DMS153 (cell line): Measurements from ENCODE around the gene GLCE.
"Not testable (repeated sequence)": the region's sequence is repeated elsewhere in the genome, so short reads cannot be mapped to it uniquely, and the experiment has no call there.

Experiments
- DNase-seq: peaks from one replicate; lab custom pipeline; 2025; lab: John Stamatoyannopoulos, UW

GLCE gene

GRCh38 chr15:69161079-69161877, 843 bp downstream of the GLCE start:
- no peak for DNase-seq

- DNase-seq, result no peak
Measured at GRCh38 chr15:69161878-69162213, 1.4 kb downstream of the GLCE start.

DNA sequence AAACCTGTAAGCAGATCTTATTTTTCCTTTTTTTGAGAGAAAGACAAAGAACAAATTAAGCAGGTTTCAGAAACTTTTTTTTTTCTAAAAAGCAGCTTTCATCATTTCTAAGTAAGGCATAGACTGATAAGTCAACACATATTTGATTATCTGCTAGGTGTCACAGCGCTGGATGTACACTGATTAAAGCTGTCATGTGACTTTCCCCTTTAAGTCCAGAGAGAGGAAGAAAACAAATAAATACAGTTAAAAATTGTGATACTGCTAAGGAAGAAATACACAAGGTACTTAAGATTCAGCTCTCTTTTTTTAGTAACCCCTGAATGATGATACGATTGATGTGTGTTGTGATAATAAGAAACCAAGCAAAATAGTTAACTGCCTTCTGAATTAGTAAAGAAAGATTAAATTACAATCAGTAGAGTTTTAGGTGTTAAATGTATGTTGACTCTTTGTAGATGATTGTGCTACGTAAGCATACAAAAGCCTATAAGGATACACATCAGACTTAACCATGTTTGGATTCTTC, 2.8 kb downstream of the GLCE start:
- DNase-seq, result no peak

- no peak for DNase-seq
Measured at GRCh38 chr15:69164807-69165636, 4.6 kb downstream of the GLCE start.

- no peak for DNase-seq
Measured at GRCh38 chr15:69165637-69166025, 5.2 kb downstream of the GLCE start.

- DNase-seq, result no peak
Measured at GRCh38 chr15:69167218-69167846, 6.9 kb downstream of the GLCE start.

DNA sequence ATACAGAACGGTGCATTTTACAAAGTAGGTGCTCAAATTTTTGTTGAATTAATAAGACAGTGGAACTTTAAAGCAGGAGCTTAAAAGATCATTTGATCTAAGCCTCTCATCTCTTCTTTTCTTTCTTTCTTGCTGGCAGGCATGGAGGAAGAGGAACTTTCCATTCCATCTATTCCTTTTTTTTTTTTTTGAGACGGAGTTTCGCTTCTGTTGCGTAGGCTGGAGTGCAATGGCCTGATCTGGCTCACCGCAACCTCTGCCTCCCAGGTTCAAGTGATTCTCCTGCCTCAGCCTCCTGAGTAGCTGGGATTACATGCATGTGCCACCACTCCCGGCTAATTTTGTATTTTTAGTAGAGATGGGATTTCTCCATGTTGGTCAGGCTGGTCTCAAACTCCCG, 7.9 kb downstream of the GLCE start:
- DNase-seq, result not testable (repeated sequence)

- DNase-seq, result not testable (repeated sequence)
Measured at GRCh38 chr15:69169540-69169939, 9.1 kb downstream of the GLCE start.

- no peak for DNase-seq
Measured at GRCh38 chr15:69170597-69170996, 10.2 kb downstream of the GLCE start.

- DNase-seq, result no peak
Measured at GRCh38 chr15:69172847-69173246, 12.4 kb downstream of the GLCE start.

- DNase-seq, result no peak
Measured at GRCh38 chr15:69175536-69175935, 15.1 kb downstream of the GLCE start.

DNA sequence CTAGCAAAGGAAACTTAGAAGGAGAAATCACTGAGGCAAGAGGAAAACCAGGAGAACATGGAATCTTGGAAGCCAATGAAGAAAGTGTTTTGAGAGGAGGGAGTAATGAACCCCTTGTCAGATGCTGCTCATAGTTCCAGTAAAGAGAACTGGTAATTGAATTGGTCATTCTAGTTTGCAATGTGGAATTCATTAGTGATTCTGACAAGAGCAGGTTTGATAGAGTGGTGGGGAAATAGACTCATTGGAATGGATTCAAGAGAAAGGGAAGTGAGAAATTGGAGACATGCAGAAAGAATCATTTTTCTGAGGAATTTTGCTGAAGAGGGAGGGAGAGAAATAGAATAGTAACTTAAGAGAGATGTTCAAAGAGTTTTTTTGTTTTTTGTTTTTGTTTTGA, 21.0 kb downstream of the GLCE start:
- no peak for DNase-seq

DNA sequence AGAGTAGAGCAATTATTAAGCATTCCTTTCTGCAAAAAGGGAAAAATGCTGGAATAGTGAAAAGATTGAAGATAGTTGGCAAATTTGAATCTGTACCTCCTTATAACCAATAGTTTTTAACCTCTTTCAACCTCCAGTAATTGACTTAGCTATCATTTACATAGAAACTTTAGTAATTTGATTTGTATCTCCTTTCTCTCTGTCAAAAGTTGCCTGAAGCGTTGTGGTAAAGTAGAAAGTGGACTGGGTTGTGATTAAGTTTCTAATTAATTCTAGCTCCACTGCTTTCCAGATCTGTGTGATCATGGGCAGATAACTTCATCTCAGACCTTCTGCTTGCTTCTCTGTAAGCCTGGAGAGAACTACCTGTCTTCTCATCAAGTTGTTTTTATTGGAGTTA, 24.8 kb downstream of the GLCE start:
- DNase-seq, result no peak

- no peak for DNase-seq
Measured at GRCh38 chr15:69185706-69186105, 25.3 kb downstream of the GLCE start.

- no peak for DNase-seq
Measured at GRCh38 chr15:69189157-69189556, 28.7 kb downstream of the GLCE start.

- no peak for DNase-seq
Measured at GRCh38 chr15:69190091-69190490, 29.7 kb downstream of the GLCE start.

DNA sequence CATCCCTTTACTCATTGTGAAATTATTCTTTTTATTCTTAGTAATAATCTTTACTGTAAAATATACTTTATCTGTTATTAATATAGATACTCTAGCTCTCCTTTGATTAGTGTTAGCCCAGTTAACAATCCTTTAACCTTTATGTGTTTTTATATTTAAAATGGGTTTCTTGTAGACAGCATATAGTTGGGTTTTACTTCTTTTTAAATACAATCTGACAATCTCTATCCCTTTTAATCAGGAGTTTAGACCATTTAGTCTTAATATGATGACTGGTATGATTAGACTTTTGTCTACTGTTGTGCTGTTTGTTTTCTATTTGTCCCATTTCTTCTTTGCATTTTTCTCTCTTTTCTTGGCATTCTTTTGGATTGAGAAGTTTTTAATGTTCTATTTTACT, 30.1 kb downstream of the GLCE start:
- no peak for DNase-seq

GRCh38 chr15:69194025-69194827, 33.8 kb downstream of the GLCE start:
- no peak for DNase-seq

- DNase-seq, result no peak
Measured at GRCh38 chr15:69194854-69195253, 34.4 kb downstream of the GLCE start.

DNA sequence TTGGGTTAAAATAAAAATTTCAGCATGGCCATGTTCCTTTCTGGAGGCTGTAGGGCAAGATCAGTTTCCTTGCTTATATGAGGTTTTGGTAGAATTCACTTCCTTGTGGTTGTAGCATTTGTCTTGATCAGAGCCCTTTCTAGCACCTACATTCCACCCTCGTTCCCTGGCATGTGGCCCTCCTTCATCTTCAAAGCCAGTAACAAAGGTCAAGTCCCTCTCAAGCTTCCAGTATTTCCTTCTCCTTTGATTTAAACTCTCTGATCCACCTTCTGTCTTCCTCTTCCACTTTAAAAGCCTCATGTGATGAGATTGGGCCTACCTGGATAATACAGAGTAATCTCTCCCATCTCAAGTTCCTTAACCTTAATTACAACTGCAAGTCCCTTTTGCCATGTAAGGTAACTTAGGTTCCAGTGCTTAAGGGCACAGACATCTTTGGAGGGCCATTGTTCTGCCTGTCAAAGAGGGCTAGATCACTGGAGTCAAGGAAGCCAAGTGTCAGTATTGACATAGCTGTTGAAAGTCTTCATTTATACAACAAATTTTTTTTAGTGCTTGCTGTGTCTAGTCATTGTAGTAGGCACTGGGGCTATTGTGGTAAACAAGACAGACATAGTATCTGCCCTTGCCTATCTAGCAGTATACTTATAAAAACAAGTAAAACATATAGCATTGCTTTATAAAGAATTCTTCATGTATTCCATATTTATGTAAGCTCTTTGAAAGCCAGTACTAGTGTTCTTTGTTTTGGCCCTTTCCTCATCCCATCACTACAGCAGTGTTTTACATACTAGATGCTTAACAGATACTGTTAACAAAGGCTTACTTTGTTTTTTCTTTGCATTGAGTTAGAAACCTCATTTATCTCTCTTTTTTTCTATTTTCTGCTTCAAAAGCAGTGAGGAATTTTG, 40.7 kb downstream of the GLCE start:
- DNase-seq, result no peak

DNA sequence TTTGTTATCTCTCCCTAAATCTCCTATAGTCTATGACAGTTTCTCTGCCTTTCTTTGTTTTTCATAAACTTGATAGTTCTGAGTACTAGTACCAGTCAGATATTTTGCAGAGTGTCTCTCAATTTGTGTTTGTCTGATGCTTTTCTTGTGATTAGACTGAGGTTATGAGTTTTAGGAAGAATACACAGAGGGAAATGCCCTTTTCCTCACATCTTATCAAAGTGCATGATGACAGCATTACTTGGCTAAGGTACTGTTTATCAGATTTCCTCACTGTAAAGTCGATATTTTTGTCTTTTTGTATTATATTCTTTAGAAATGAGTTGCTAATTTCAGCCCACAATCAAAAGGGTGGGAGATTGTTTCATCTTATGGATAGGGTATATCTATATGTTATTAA, 45.6 kb downstream of the GLCE start:
- DNase-seq, result no peak
